GM12873 (cell line): ENCODE measurements around the gene ZIC4.
A peak's percentile ranks its signal among the peaks of the same experiment; 100 is the strongest.

Source experiments
- TF ChIP-seq, protein P1 (sequence below): IDR thresholded peaks from 2 replicates; pipeline ENCODE4 v1.5.1; 2012; ENCODE audit warnings: low read depth, mild to moderate bottlenecking, moderate library complexity, low read length, control low read depth; ENCODE audit not compliant: insufficient read depth; ENCODE audit errors: missing control alignments

ZIC4 gene

DNA sequence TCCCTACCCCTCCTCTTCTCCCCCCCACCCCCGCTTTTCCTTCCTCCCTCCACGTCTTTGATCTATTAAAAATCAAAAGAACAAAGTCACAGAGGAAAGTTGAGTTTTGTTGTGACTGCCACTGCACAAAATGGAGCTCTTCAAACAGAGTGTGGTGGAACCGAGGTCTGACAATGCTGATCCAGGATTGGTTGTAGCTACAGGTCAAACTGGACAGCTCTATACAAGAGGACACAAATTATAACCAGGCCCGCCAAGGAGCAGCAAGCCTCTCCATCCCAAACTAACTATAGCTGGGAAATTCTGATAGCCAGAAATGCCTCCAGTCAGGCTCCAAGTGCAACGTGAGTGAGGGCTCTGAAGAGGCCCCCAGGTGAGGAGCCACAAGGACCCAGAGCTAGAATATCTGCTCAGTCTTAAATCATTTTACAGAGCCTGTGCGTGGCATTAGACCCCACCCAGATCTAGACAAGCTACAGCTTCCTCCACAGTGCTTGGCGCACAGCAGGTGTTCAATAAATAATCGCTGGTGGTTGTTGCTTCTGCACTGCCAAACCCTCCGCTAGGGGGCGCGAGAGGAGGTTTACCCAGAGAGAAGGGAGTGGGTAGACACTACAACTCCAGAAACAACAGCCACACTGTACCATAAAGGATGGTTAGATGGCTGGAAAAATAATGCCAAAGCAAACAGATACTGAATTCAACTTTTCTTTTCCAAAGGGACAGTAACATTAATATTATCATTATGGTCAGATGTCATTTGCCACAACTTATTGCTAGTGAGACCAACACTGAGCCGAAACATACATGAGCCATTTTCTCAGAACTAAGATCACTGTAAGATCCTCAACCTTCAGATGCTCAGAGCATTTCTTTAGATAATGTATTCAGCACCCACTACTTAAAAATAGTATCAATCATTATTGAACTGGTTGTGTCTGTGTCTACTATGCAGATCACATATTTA, 44.6 kb downstream of the ZIC4 start:
- TF ChIP-seq, protein P1, sequence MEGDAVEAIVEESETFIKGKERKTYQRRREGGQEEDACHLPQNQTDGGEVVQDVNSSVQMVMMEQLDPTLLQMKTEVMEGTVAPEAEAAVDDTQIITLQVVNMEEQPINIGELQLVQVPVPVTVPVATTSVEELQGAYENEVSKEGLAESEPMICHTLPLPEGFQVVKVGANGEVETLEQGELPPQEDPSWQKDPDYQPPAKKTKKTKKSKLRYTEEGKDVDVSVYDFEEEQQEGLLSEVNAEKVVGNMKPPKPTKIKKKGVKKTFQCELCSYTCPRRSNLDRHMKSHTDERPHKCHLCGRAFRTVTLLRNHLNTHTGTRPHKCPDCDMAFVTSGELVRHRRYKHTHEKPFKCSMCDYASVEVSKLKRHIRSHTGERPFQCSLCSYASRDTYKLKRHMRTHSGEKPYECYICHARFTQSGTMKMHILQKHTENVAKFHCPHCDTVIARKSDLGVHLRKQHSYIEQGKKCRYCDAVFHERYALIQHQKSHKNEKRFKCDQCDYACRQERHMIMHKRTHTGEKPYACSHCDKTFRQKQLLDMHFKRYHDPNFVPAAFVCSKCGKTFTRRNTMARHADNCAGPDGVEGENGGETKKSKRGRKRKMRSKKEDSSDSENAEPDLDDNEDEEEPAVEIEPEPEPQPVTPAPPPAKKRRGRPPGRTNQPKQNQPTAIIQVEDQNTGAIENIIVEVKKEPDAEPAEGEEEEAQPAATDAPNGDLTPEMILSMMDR, result peak; percentile 70

DNA sequence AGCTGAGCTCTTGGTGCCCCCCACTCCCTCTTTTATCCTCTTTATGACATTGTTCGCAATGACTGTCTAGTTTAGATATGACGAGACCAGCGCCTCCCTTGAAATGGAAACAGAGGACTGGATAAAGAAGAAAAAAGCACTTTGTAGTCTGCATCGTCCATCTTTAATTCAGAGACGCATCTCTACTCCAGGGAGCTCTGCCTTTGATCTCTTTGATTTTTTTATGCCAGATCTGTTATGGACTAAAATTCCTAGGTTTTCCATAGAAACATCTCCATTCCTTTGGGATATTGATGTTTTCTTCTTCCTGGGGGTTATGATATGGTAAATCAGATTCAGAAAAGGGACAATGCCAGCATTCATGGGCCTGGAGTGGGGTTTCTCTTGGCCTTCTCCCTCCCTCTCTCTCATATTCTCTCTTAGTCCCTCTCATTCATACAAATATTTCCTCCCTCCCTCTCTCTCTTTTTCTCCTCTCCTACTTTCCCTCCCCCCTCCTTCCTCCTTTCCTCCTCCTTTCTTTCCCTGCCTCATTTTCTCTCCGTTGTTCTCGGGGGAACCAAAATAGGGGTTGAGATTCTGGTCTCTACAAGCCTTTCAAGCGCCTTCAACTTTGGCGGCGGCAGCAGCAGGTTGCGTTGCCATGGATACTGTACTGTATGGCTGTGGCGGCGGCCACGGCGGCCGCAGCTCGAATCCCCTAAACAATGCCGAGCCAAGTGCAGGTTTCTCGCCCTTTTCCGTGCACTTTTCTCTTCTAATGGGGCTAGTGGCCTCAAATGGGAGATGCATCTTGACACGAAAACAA, 45.5 kb downstream of the ZIC4 start:
- TF ChIP-seq, protein P1, result no peak

DNA sequence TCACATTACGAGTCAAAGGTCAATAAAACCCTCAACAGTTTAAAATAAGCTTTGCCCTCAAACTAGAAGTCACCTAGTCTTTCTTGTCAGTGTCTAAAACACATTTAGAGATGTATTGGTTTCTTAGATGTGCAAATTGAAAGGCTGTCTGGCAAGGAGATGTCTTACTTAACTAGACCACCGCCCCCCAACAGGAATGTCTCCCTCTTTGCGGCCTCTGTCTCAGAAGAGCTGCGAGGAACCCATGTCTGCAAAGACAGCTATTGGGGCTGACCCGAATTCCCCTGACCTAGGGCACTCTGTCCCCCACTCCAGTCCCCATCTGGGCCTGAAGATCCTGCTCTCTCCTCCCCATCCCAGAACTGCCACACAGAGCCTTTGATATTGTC, 46.3 kb downstream of the ZIC4 start:
- TF ChIP-seq, protein P1, result no peak

DNA sequence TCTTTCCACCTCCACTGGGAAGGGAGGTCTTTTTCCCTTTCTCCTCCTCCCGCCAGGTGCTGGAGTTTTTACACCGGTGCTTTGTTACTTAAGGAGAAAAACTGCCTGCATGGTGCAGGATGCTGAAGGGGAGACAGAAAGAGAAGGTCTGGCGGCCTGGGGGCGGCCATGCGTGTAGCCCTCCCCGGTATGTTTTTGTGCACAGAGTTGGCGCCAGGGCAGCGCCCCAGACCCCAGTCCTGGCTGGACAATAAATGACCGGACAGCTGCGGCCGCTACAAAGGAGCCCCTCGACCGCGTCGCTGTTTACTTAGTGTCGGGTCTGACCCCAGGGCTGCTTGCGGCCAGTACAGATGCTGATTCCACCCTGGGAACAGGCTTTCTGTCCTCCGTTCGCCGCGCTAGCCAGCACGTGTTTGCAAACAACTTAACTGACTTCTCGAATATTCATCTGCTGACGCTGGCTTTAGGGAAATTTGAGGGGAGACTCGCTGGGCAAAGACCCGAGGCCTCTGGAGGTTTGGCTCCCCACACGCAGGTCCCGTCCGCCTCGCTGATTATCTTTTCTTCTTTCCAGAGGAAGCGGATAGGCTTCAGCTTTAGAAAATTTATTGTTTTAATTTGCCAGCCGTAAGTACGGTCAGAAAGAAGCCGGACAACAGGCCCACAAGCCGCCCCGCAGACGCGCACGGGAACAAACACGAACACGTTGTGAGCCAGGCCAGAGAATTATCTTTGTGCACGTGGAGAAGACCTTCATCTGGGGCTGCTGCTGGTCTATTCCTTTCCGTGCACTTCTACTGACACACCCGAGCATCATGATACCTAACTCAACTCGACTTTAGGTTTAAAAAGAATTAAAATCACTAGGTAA, 46.9 kb downstream of the ZIC4 start:
- TF ChIP-seq, protein P1, result no peak

DNA sequence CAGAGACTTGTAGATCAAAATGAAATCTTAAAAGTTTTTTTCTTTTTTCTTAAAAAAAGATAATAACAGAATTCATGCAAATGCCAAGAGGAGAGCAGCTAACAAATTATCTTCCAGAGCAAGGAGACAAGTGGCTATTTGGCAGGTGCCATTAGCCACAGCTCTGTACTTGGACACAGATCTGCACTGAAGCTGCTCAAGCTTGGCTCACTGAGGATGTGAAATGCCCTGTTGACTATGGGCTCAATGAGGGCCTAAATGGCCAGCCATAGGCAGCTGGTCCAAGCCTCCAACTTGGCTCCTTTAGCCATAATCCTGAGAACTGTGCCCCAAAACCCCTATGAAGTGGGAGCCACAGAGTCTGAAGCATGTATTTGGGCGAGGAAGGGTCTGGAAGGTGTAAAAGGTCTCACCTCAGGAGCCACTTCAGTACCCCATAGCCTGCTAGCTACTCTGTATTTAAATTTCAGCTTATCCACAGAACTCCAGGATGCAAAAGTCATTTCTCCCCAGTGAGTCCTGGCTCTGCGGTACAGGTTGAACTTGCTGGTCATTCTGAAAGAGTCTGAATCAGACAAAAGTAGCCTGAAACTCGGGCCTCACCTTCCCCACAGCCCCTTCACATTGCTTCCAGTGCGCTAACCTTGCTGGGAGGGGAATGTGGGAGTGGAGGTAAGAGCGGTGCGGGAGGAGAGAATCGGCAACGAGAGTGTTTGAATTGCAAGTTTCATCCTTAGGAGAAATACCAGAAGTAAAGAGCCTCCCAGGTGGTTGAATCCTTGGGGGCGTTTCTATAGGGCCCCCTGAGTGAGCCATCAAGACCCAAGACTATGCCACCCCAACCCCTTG, 48.0 kb downstream of the ZIC4 start:
- TF ChIP-seq, protein P1, result no peak
